HEK293 (cell line): ENCODE measurements around the gene CDK14.
"Not testable (repeated sequence)": the region's sequence is repeated elsewhere in the genome, so short reads cannot be mapped to it uniquely, and the experiment has no call there.

ENCODE experiments used
- CTCF ChIA-PET: fragments of 350-600 bp; formaldehyde crosslinking; extraction: SDS; loops from one replicate; lab custom pipeline; 2021; ENCODE audit warnings: antibody characterized with exemption; lab: Yijun Ruan, JAX
- POLR2A ChIA-PET: fragments of 300-600 bp; formaldehyde crosslinking; extraction: SDS; loops from one replicate; lab custom pipeline; 2020; ENCODE audit warnings: antibody characterized with exemption, inconsistent platforms; lab: Yijun Ruan, JAX
- H3K27ac ChIP-seq: fragments of 200-500 bp; sonication (Bioruptor generic); 2 replicates; pipeline ENCODE4 v1.5.1; 2014; ENCODE audit warnings: low read depth, low read length, control low read depth, inconsistent platforms; ENCODE audit errors: extremely low read depth
- H3K36me3 ChIP-seq, 2 experiments: fragments of 200-500 bp in 1 of 2; sonication (Bioruptor generic) in 1 of 2; 1 replicate in 1 of 2; 2 replicates in 1 of 2; pipeline ENCODE4 v1.5.1; 2014 to 2017; ENCODE audit warnings: inconsistent platforms in 2 of 2, low read length in 2 of 2; ENCODE audit not compliant: control insufficient read depth in 2 of 2, insufficient read depth in 1 of 2
- H3K4me1 ChIP-seq: fragments of 200-500 bp; sonication (Bioruptor generic); 2 replicates; pipeline ENCODE4 v1.5.1; 2014; ENCODE audit warnings: mild to moderate bottlenecking, low read length, inconsistent platforms; ENCODE audit not compliant: control insufficient read depth, insufficient read depth
- H3K4me3 ChIP-seq: 2 replicates; pipeline ENCODE4 v1.5.1; 2011; ENCODE audit warnings: low read depth, mild to moderate bottlenecking, control low read depth, low read length, moderate library complexity
- H3K9me3 ChIP-seq: fragments of 200-500 bp; sonication (Bioruptor generic); 2 replicates; pipeline ENCODE4 v1.5.1; 2014; ENCODE audit warnings: low read depth, low read length, inconsistent platforms; ENCODE audit not compliant: control insufficient read depth, insufficient read depth
- GLI2 ChIP-seq: fragments of 450-650 bp; formaldehyde crosslinking; IDR thresholded peaks from 2 replicates; pipeline ENCODE4; 2017; ENCODE audit warnings: missing biosample characterization, missing genetic modification characterization, low read depth, borderline replicate concordance
- GLIS1 ChIP-seq: fragments of 450-650 bp; formaldehyde crosslinking; IDR thresholded peaks from 2 replicates; pipeline ENCODE4 v1.5.1; 2016; ENCODE audit warnings: missing biosample characterization, missing genetic modification characterization
- KLF16 ChIP-seq: fragments of 450-650 bp; formaldehyde crosslinking; IDR thresholded peaks from 2 replicates; pipeline ENCODE4 v1.5.1; 2017; ENCODE audit warnings: missing biosample characterization, missing genetic modification characterization
- MEIS1 ChIP-seq: sonication (generic); formaldehyde crosslinking; IDR thresholded peaks from 2 replicates; pipeline ENCODE4 v1.8.1; 2022; ENCODE audit warnings: missing genetic modification reagents, mild to moderate bottlenecking, borderline replicate concordance
- REPIN1 ChIP-seq: fragments of 450-650 bp; formaldehyde crosslinking; IDR thresholded peaks from 2 replicates; pipeline ENCODE4 v1.5.1; 2017; ENCODE audit warnings: missing biosample characterization, missing genetic modification characterization, low read depth
- SP2 ChIP-seq: fragments of 450-650 bp; formaldehyde crosslinking; IDR thresholded peaks from 2 replicates; pipeline ENCODE4 v1.5.1; 2016; ENCODE audit warnings: missing biosample characterization, missing genetic modification characterization
- ZBTB8A ChIP-seq: fragments of 450-650 bp; formaldehyde crosslinking; IDR thresholded peaks from 2 replicates; pipeline ENCODE4 v1.5.1; 2016; ENCODE audit warnings: missing biosample characterization, missing genetic modification characterization
- ZFP37 ChIP-seq: fragments of 450-650 bp; formaldehyde crosslinking; IDR thresholded peaks from 2 replicates; pipeline ENCODE4 v1.5.1; 2016; ENCODE audit warnings: missing biosample characterization, missing genetic modification characterization
- ZNF175 ChIP-seq: fragments of 450-650 bp; formaldehyde crosslinking; IDR thresholded peaks from 2 replicates; pipeline ENCODE4 v1.5.1; 2016; ENCODE audit warnings: missing biosample characterization, missing genetic modification characterization
- ZNF221 ChIP-seq: fragments of 450-650 bp; formaldehyde crosslinking; IDR thresholded peaks from 2 replicates; pipeline ENCODE4 v1.5.1; 2017; ENCODE audit warnings: missing biosample characterization, missing genetic modification characterization, borderline replicate concordance
- ZNF341 ChIP-seq: fragments of 450-650 bp; formaldehyde crosslinking; IDR thresholded peaks from 2 replicates; pipeline ENCODE4; 2016; ENCODE audit warnings: low read depth, missing biosample characterization, missing genetic modification characterization
- ZNF423 ChIP-seq: fragments of 450-650 bp; formaldehyde crosslinking; IDR thresholded peaks from 2 replicates; pipeline ENCODE4 v1.5.1; 2016; ENCODE audit warnings: missing biosample characterization, missing genetic modification characterization
- ZNF571 ChIP-seq: fragments of 450-650 bp; formaldehyde crosslinking; IDR thresholded peaks from 2 replicates; pipeline ENCODE4 v1.5.0; 2017; ENCODE audit warnings: missing biosample characterization, missing genetic modification characterization
- ZNF585B ChIP-seq: fragments of 450-650 bp; formaldehyde crosslinking; IDR thresholded peaks from 2 replicates; pipeline ENCODE4 v1.5.1; 2016; ENCODE audit warnings: missing biosample characterization, missing genetic modification characterization
- ZNF629 ChIP-seq: fragments of 450-650 bp; formaldehyde crosslinking; IDR thresholded peaks from 2 replicates; pipeline ENCODE4 v1.5.1; 2017; ENCODE audit warnings: missing biosample characterization, missing genetic modification characterization
- ZNF670 ChIP-seq: fragments of 450-650 bp; formaldehyde crosslinking; IDR thresholded peaks from 2 replicates; pipeline ENCODE4 v1.5.1; 2016; ENCODE audit warnings: missing biosample characterization, missing genetic modification characterization, low read depth
- ZNF747 ChIP-seq: fragments of 450-650 bp; formaldehyde crosslinking; IDR thresholded peaks from 2 replicates; pipeline ENCODE4 v1.5.1; 2016; ENCODE audit warnings: missing biosample characterization, missing genetic modification characterization
- ZSCAN16 ChIP-seq: fragments of 450-650 bp; formaldehyde crosslinking; IDR thresholded peaks from 2 replicates; pipeline ENCODE4 v1.5.1; 2016; ENCODE audit warnings: missing biosample characterization, missing genetic modification characterization
- TF ChIP-seq, protein P1 (sequence below): fragments of 450-650 bp; formaldehyde crosslinking; conservative IDR thresholded peaks from 2 replicates; pipeline ENCODE4 v1.5.1; 2016; ENCODE audit warnings: low read depth, missing biosample characterization, missing genetic modification characterization
- TF ChIP-seq, protein P2 (sequence below): fragments of 450-650 bp; formaldehyde crosslinking; IDR thresholded peaks from 2 replicates; pipeline ENCODE4 v1.5.0; 2017; ENCODE audit warnings: missing biosample characterization, missing genetic modification characterization, borderline replicate concordance
- TF ChIP-seq, protein P3 (sequence below): fragments of 450-650 bp; formaldehyde crosslinking; IDR thresholded peaks from 2 replicates; pipeline ENCODE4 v1.5.1; 2016; ENCODE audit warnings: missing biosample characterization, missing genetic modification characterization, borderline replicate concordance
- TF ChIP-seq, protein P4 (sequence below): sonication (generic); formaldehyde crosslinking; IDR thresholded peaks from 2 replicates; pipeline ENCODE4 v1.8.1; 2022; ENCODE audit warnings: mild to moderate bottlenecking, moderate library complexity, missing genetic modification reagents
- TF ChIP-seq, protein P5 (sequence below): fragments of 450-650 bp; IDR thresholded peaks from 2 replicates; pipeline ENCODE4 v1.5.1; 2018; ENCODE audit warnings: missing biosample characterization, missing genetic modification characterization

The CDK14 gene

DNA sequence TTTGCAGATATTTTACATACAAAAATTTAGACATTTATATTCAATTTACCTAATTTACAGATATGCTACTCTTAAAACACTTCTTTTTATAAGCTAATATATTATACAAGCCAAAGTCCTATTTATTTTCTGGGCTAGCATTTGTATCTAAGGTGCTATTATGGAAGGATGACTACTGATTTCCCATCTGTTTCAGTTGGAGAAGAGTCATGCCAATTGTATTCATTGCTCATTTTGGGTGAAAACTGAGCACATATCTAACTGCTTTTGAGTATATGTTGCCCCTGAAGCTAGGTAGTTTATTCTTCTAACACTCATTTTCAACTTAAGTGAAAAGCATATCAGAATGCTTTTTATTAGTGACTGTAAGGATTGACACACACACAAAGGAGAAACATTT is 172.9 kb downstream of the CDK14 start (continued):
- TF ChIP-seq, protein P1, sequence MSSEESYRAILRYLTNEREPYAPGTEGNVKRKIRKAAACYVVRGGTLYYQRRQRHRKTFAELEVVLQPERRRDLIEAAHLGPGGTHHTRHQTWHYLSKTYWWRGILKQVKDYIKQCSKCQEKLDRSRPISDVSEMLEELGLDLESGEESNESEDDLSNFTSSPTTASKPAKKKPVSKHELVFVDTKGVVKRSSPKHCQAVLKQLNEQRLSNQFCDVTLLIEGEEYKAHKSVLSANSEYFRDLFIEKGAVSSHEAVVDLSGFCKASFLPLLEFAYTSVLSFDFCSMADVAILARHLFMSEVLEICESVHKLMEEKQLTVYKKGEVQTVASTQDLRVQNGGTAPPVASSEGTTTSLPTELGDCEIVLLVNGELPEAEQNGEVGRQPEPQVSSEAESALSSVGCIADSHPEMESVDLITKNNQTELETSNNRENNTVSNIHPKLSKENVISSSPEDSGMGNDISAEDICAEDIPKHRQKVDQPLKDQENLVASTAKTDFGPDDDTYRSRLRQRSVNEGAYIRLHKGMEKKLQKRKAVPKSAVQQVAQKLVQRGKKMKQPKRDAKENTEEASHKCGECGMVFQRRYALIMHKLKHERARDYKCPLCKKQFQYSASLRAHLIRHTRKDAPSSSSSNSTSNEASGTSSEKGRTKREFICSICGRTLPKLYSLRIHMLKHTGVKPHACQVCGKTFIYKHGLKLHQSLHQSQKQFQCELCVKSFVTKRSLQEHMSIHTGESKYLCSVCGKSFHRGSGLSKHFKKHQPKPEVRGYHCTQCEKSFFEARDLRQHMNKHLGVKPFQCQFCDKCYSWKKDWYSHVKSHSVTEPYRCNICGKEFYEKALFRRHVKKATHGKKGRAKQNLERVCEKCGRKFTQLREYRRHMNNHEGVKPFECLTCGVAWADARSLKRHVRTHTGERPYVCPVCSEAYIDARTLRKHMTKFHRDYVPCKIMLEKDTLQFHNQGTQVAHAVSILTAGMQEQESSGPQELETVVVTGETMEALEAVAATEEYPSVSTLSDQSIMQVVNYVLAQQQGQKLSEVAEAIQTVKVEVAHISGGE (tag by site-specific recombination): no peak
- TF ChIP-seq, protein P2, sequence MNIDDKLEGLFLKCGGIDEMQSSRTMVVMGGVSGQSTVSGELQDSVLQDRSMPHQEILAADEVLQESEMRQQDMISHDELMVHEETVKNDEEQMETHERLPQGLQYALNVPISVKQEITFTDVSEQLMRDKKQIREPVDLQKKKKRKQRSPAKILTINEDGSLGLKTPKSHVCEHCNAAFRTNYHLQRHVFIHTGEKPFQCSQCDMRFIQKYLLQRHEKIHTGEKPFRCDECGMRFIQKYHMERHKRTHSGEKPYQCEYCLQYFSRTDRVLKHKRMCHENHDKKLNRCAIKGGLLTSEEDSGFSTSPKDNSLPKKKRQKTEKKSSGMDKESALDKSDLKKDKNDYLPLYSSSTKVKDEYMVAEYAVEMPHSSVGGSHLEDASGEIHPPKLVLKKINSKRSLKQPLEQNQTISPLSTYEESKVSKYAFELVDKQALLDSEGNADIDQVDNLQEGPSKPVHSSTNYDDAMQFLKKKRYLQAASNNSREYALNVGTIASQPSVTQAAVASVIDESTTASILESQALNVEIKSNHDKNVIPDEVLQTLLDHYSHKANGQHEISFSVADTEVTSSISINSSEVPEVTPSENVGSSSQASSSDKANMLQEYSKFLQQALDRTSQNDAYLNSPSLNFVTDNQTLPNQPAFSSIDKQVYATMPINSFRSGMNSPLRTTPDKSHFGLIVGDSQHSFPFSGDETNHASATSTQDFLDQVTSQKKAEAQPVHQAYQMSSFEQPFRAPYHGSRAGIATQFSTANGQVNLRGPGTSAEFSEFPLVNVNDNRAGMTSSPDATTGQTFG (tag by site-specific recombination): no peak
- no peak for TF ChIP-seq ZNF670 (tag by site-specific recombination)
- no peak for TF ChIP-seq GLI2
- TF ChIP-seq, all 188 proteins: peak for 0

DNA sequence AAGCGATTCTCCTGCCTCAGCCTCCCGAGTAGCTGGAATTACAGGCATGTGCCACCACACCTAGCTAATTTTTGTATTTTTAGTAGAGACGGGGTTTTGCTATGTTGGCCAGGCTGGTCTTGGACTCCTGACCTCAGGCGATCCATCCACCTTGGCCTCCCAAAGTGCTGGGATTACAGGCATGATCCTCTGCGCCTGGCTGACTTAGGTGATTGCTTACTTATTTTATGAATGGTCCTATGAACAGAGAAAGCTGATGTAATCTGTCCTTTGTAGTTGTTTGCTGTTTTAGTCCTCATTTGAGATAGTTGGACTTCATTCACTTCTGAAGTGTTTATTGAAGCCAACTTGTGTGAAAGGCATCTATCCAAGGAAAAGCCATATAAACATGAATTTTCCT is 173.4 kb downstream of the CDK14 start:
- CTCF ChIA-PET: interaction anchor here (0.6 kb wide), 1 partner anchor 1061 kb away, joined by 3 read pairs; no protein-coding TSS in a partner anchor

DNA sequence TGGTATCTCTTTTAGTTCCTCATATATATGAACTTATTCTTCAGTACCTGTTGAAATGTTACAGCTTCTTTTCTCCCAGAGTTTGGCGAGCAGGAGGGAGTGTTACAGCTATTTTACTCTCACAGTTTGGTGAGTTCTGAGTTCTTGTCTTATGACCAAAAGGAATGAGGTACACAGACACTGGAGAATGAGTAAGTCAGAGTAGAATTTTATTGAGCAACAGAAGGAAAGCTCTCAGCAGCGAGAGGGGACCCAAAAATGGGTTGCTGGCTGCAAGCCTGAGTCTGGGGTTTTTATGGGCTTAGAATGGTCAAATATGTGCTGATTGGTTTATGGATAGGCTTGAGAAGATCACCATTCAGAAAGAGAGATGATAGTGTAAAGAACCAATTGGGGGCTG is 175.2 kb downstream of the CDK14 start:
- Histone ChIP-seq H3K36me3 (no peaks in the 10 kb centered on the region), H3K9me3 (no peaks in the 10 kb centered on the region), H3K4me3 (no peak overlapping the region), H3K27ac (no peak overlapping the region), H3K4me1 (peaks cover 5% of the 10 kb centered on the region)
- POLR2A ChIA-PET: no interaction called here
- CTCF ChIA-PET: interaction anchor here (0.7 kb wide), 1 partner anchor 57 kb away, joined by 3 read pairs; no protein-coding TSS in a partner anchor
- TF ChIP-seq GLIS1 (tag by site-specific recombination): no peak
- TF ChIP-seq ZNF175 (tag by site-specific recombination): no peak
- no peak for TF ChIP-seq ZBTB8A (tag by site-specific recombination)
- TF ChIP-seq, protein P3, sequence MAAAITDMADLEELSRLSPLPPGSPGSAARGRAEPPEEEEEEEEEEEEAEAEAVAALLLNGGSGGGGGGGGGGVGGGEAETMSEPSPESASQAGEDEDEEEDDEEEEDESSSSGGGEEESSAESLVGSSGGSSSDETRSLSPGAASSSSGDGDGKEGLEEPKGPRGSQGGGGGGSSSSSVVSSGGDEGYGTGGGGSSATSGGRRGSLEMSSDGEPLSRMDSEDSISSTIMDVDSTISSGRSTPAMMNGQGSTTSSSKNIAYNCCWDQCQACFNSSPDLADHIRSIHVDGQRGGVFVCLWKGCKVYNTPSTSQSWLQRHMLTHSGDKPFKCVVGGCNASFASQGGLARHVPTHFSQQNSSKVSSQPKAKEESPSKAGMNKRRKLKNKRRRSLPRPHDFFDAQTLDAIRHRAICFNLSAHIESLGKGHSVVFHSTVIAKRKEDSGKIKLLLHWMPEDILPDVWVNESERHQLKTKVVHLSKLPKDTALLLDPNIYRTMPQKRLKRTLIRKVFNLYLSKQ (tag by site-specific recombination): no peak
- no peak for TF ChIP-seq ZNF221 (tag by site-specific recombination)
- TF ChIP-seq SP2 (tag by site-specific recombination): no peak
- TF ChIP-seq ZNF341 (tag by site-specific recombination): no peak
- no peak for TF ChIP-seq ZNF423
- no peak for TF ChIP-seq KLF16 (tag by site-specific recombination)
- no peak for TF ChIP-seq ZNF585B (tag by site-specific recombination)
- no peak for TF ChIP-seq ZFP37 (tag by site-specific recombination)
- TF ChIP-seq ZNF571: no peak
- TF ChIP-seq, protein P4, sequence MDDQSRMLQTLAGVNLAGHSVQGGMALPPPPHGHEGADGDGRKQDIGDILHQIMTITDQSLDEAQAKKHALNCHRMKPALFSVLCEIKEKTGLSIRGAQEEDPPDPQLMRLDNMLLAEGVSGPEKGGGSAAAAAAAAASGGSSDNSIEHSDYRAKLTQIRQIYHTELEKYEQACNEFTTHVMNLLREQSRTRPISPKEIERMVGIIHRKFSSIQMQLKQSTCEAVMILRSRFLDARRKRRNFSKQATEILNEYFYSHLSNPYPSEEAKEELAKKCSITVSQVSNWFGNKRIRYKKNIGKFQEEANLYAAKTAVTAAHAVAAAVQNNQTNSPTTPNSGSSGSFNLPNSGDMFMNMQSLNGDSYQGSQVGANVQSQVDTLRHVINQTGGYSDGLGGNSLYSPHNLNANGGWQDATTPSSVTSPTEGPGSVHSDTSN (CRISPR knock-in tag): no peak
- TF ChIP-seq ZNF629 (tag by site-specific recombination): no peak
- TF ChIP-seq, protein P5, sequence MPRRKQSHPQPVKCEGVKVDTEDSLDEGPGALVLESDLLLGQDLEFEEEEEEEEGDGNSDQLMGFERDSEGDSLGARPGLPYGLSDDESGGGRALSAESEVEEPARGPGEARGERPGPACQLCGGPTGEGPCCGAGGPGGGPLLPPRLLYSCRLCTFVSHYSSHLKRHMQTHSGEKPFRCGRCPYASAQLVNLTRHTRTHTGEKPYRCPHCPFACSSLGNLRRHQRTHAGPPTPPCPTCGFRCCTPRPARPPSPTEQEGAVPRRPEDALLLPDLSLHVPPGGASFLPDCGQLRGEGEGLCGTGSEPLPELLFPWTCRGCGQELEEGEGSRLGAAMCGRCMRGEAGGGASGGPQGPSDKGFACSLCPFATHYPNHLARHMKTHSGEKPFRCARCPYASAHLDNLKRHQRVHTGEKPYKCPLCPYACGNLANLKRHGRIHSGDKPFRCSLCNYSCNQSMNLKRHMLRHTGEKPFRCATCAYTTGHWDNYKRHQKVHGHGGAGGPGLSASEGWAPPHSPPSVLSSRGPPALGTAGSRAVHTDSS (tag by site-specific recombination): no peak
- TF ChIP-seq ZSCAN16: no peak
- TF ChIP-seq REPIN1 (tag by site-specific recombination): no peak
- TF ChIP-seq ZNF747 (tag by site-specific recombination): no peak
- no peak for TF ChIP-seq MEIS1

More for the DNA sequence above, 173.4 kb downstream of the CDK14 start:
- POLR2A ChIA-PET, H3K4me1 ChIP-seq, H3K27ac ChIP-seq, H3K9me3 ChIP-seq, H3K4me3 ChIP-seq, H3K36me3 ChIP-seq: not testable (repeated sequence)
